Upper lobe of left lung (tissue), 4 donors: ENCODE data around the gene CAMSAP1.

ENCODE experiments used
- CTCF ChIP-seq, 6 experiments: fragments of 450-650 bp in 4 of 6; fragments of 200-600 bp in 2 of 6; sonication (generic) in 2 of 6; IDR thresholded peaks; one replicate each; pipeline ENCODE4 v1.5.1; 2016 to 2019; ENCODE audit warnings: antibody characterized with exemption in 6 of 6
- EP300 ChIP-seq, 4 donors: sonication (generic); formaldehyde crosslinking; IDR thresholded peaks; one replicate each; pipeline ENCODE4 v1.5.1; 2017; ENCODE audit warnings: antibody characterized with exemption in 4 of 4, control low read depth in 2 of 4
- POLR2A ChIP-seq, 4 donors: fragments of 450-650 bp; IDR thresholded peaks; one replicate each; pipeline ENCODE4 v1.5.1; 2016 to 2017; ENCODE audit warnings: antibody characterized with exemption in 4 of 4, mild to moderate bottlenecking in 2 of 4
- POLR2AphosphoS5 ChIP-seq, 2 donors: sonication (generic); formaldehyde crosslinking; IDR thresholded peaks; one replicate each; pipeline ENCODE4 v1.5.1; 2017; ENCODE audit warnings: antibody characterized with exemption in 2 of 2

GRCh38 chr9:135931349-135931820 is 24.0 kb upstream of the CAMSAP1 start:
- TF ChIP-seq EP300 (IDR thresholded peaks at IDR 0.05) (no peak), POLR2A (IDR thresholded peaks at IDR 0.05) (no peak), CTCF (IDR thresholded peaks at IDR 0.05) (no peak), POLR2AphosphoS5 (IDR thresholded peaks at IDR 0.05) (no peak)
